Stimulated activated CD8-positive, alpha-beta memory T cell treated with anti-CD3 and anti-CD28 coated beads, Interleukin-15, amount 100 ng/mL, for 1 hour (primary cell): Measurements from ENCODE around the gene SNX8.

Source experiments
- DNase-seq: peaks from one replicate; pipeline ENCODE4 v3.0.0-alpha.2; 2020; ENCODE audit warnings: low read depth

Gene SNX8

GRCh38 chr7:2220954-2221353 is 93.3 kb downstream of the SNX8 start:
- no peak for DNase-seq

GRCh38 chr7:2220506-2220905 is 93.7 kb downstream of the SNX8 start:
- DNase-seq: no peak

- no peak for DNase-seq
Observed at GRCh38 chr7:2220030-2220429, 94.2 kb downstream of the SNX8 start.

- no peak for DNase-seq
Observed at GRCh38 chr7:2219606-2220005, 94.6 kb downstream of the SNX8 start.

GRCh38 chr7:2219136-2219535 is 95.1 kb downstream of the SNX8 start:
- DNase-seq: no peak

GRCh38 chr7:2218444-2218785 is 95.8 kb downstream of the SNX8 start:
- DNase-seq: no peak

GRCh38 chr7:2217716-2218443 is 96.4 kb downstream of the SNX8 start:
- DNase-seq: no peak

- no peak for DNase-seq
Observed at GRCh38 chr7:2217206-2217605, 97.0 kb downstream of the SNX8 start.

- no peak for DNase-seq
Observed at GRCh38 chr7:2215851-2216250, 98.4 kb downstream of the SNX8 start.

- DNase-seq: no peak
Observed at GRCh38 chr7:2214636-2215035, 99.6 kb downstream of the SNX8 start.

- DNase-seq: no peak
Observed at GRCh38 chr7:2213551-2214215, 100.6 kb downstream of the SNX8 start.

- DNase-seq: no peak
Observed at GRCh38 chr7:2212906-2213305, 101.3 kb downstream of the SNX8 start.

GRCh38 chr7:2211926-2212325 is 102.3 kb downstream of the SNX8 start:
- DNase-seq: no peak

- DNase-seq: no peak
Observed at GRCh38 chr7:2211259-2211880, 102.9 kb downstream of the SNX8 start.

GRCh38 chr7:2210551-2211258 is 103.5 kb downstream of the SNX8 start:
- no peak for DNase-seq

- no peak for DNase-seq
Observed at GRCh38 chr7:2209961-2210323, 104.3 kb downstream of the SNX8 start.

- DNase-seq: no peak
Observed at GRCh38 chr7:2209146-2209960, 104.9 kb downstream of the SNX8 start.

- DNase-seq: no peak
Observed at GRCh38 chr7:2208712-2209111, 105.5 kb downstream of the SNX8 start.

GRCh38 chr7:2205036-2205780 is 109.0 kb downstream of the SNX8 start:
- no peak for DNase-seq

- DNase-seq: no peak
Observed at GRCh38 chr7:2204446-2204845, 109.8 kb downstream of the SNX8 start.

- no peak for DNase-seq
Observed at GRCh38 chr7:2203766-2204300, 110.4 kb downstream of the SNX8 start.
